Lung (tissue), 12 donors: ENCODE results near the gene DDX19B. TPM values are rescaled to one million over a fixed set of nuclear protein-coding genes. Genes with fewer than 3 reads are reported as not detected.

Experiments
- ATAC-seq: fragments of 200-7000 bp; cut with Tn5 transposase; one replicate; pipeline ENCODE4 v1.9.1; 2020; ENCODE audit warnings: moderate number of reproducible peaks; ENCODE audit not compliant: insufficient read depth, low FRiP score
- DNase-seq, 3 donors: peaks; one replicate each; pipeline ENCODE4 v3.0.0-alpha.2; 2013 to 2017
- H3K27ac ChIP-seq, 2 donors: one replicate each; pipeline ENCODE4 v1.5.1; 2013; ENCODE audit warnings: mild to moderate bottlenecking in 2 of 2, moderate library complexity in 2 of 2, control low read depth in 1 of 2, inconsistent platforms in 1 of 2, low read depth in 1 of 2, low read length in 1 of 2
- H3K27me3 ChIP-seq, 3 donors: one replicate each; pipeline ENCODE4 v1.5.1; 2013; ENCODE audit warnings: low read length in 2 of 3; ENCODE audit not compliant: control insufficient read depth in 3 of 3, insufficient read depth in 3 of 3
- H3K36me3 ChIP-seq, 4 donors: one replicate each; pipeline ENCODE4 v1.5.1; 2013; ENCODE audit warnings: low read length in 4 of 4, mild to moderate bottlenecking in 1 of 4, moderate library complexity in 1 of 4; ENCODE audit not compliant: control insufficient read depth in 4 of 4, insufficient read depth in 4 of 4
- H3K4me1 ChIP-seq, 5 donors: one replicate each; pipeline ENCODE4 v1.5.1; 2013; ENCODE audit warnings: low read length in 5 of 5, mild to moderate bottlenecking in 2 of 5, moderate library complexity in 1 of 5; ENCODE audit not compliant: control insufficient read depth in 5 of 5, insufficient read depth in 5 of 5
- H3K4me3 ChIP-seq: one replicate; pipeline ENCODE4 v1.5.1; 2013; ENCODE audit warnings: mild to moderate bottlenecking, control low read depth, moderate library complexity
- H3K9ac ChIP-seq, 2 donors: one replicate each; pipeline ENCODE4 v1.5.1; 2013; ENCODE audit warnings: low read length in 2 of 2, control low read depth in 1 of 2; ENCODE audit not compliant: insufficient read depth in 1 of 2
- H3K9me3 ChIP-seq, 4 donors: one replicate each; pipeline ENCODE4 v1.5.1; 2013; ENCODE audit warnings: low read length in 3 of 4, mild to moderate bottlenecking in 1 of 4, moderate library complexity in 1 of 4; ENCODE audit not compliant: control insufficient read depth in 4 of 4, insufficient read depth in 3 of 4
- CTCF ChIP-seq: IDR thresholded peaks from 2 replicates; pipeline ENCODE4 v1.5.1; 2012; ENCODE audit warnings: mild to moderate bottlenecking; ENCODE audit errors: control extremely low read depth, extremely low read depth
- WGBS, 2 donors: extraction: QIAGEN DNeasy Blood & Tissue Kit; methylation state at CpG; one replicate each; pipeline ENCODE4 v1.1.7; 2013; 5-methylcytosine and 5-hydroxymethylcytosine counted together
- polyA plus RNA-seq, 2 donors: library from polyadenylated mRNA; stranded (reverse); fragments of 200-250 nt; gene quantifications; one replicate each; pipeline ENCODE4 v1.2.1, GENCODE V29; 2013
- total RNA-seq, 2 donors: library from RNA; depleted of rRNA in 1 of 2; stranded (reverse); fragments of >200 nt in 1 of 2; gene quantifications; one replicate each; pipeline ENCODE4 v1.2.1, GENCODE V29; 2014 to 2021
- donor health status: control.
- donor health status: control.
- donor health status: Bipolar disorder and iron deficiency.
- donor health status: healthy.
- donor health status: DM: yes; HTN: yes; CAD: no.

Gene DDX19B
- total and polyA plus RNA-seq, 4 donors = 23.2 to 32.7 (median 27.1) TPM

DNA sequence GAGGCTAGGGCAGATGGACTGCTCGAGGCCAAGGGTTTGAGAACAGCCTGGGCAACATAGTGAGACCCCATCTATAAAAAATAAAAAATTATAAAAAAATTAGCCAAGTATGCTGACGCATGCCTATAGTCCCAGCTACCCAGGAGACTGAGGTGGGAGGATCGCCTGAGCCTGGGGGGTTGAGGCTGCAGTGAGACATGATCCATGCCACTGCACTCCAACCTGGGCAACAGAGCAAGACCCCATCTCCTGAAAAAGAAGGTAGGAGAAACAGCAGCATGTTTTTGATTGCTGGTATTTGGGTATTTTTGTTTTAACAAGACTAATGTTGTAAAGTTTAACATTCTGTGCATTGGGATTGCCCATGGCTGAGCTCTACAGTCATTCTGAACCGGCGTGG is 38.8 kb downstream of the DDX19B start:
- 96 to 98% methylated on average over 5 of the region's 5 CpGs for WGBS, 2 donors
- H3K4me1 ChIP-seq = no peaks in the 10 kb centered on the region
- H3K9me3 ChIP-seq = no peaks in the 10 kb centered on the region
- TF ChIP-seq CTCF = no peak
- ATAC-seq (no peak), DNase-seq (no peak)
- H3K9ac ChIP-seq = no peak overlapping the region
- H3K36me3 ChIP-seq = peaks cover 10 to 19% (median 11%) of the 10 kb centered on the region in 4 donors
- no peaks in the 10 kb centered on the region for H3K27me3 ChIP-seq
- H3K27ac ChIP-seq = no peak overlapping the region
- H3K4me3 ChIP-seq = no peak overlapping the region

DNA sequence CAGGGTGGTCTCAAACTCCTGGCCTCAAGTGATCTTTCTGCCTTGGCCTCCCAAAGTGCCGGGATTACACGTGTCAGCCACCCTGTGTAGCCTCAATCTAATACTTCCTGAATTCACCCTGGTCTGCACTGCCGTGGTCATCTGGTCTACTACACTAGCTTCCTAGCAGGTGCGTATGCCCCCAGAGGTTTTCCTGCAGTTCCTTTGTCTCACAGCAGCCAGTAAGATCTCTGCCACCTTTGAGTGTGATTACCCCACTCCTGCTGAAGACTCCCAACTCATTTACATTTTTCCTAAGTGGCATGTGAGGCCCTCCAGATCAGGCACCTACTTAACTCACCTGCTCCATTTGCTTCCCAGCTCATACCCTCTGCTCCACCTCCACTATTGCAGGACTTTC is 42.6 kb downstream of the DDX19B start:
- Histone ChIP-seq H3K4me3 (no peak overlapping the region), H3K9me3 (no peaks in the 10 kb centered on the region), H3K27ac (no peak overlapping the region), H3K36me3 (peaks cover 0 to 3% (median 1%) of the 10 kb centered on the region in 4 donors), H3K27me3 (no peaks in the 10 kb centered on the region), H3K9ac (no peak overlapping the region), H3K4me1 (peaks cover 0 to 6% (median 0%) of the 10 kb centered on the region in 5 donors)
- no peak for TF ChIP-seq CTCF
- 63 to 72% methylated on average over 4 of the region's 4 CpGs for WGBS, 2 donors
- DNase-seq (no peak), ATAC-seq (no peak)

GRCh38 chr16:70342016-70342415 is 43.0 kb downstream of the DDX19B start:
- H3K9me3 ChIP-seq = no peaks in the 10 kb centered on the region
- no peak overlapping the region for H3K9ac ChIP-seq
- no peak for TF ChIP-seq CTCF
- 79 to 81% methylated on average over 3 of the region's 3 CpGs for WGBS, 2 donors
- peaks cover 0 to 3% (median 1%) of the 10 kb centered on the region in 4 donors for H3K36me3 ChIP-seq
- no peak for DNase-seq
- no peaks in the 10 kb centered on the region for H3K27me3 ChIP-seq
- ATAC-seq = no peak
- H3K4me1 ChIP-seq = peaks cover 0 to 6% (median 0%) of the 10 kb centered on the region in 5 donors
- no peak overlapping the region for H3K4me3 ChIP-seq
- peak overlapping the region in 1 of 2 donors; percentile 11 for H3K27ac ChIP-seq

GRCh38 chr16:70345840-70346239 is 46.9 kb downstream of the DDX19B start:
- peaks cover 0 to 1% (median 0%) of the 10 kb centered on the region in 4 donors for H3K36me3 ChIP-seq
- ATAC-seq (no peak), DNase-seq (no peak)
- peak overlapping the region in 1 of 2 donors; percentile 57 for H3K27ac ChIP-seq
- H3K9ac ChIP-seq = peak overlapping the region in 1 of 2 donors; percentile 96
- peak overlapping the region; percentile 42 for H3K4me3 ChIP-seq
- no peak for TF ChIP-seq CTCF
- peaks cover 0 to 8% (median 0%) of the 10 kb centered on the region in 5 donors for H3K4me1 ChIP-seq
- H3K27me3 ChIP-seq = no peaks in the 10 kb centered on the region
- H3K9me3 ChIP-seq = no peaks in the 10 kb centered on the region
- WGBS, 2 donors = 88 to 92% methylated on average over 10 of the region's 10 CpGs
